GM18870 (cell line): Measurements from ENCODE around the gene THSD7B.
"Not testable (repeated sequence)": the region's sequence is repeated elsewhere in the genome, so short reads cannot be mapped to it uniquely, and the experiment has no call there.

Experiments
- ATAC-seq: cut with Tn5 transposase; IDR thresholded peaks from one replicate; pipeline ENCODE4 v1.9.1; 2021; ENCODE audit warnings: moderate library complexity; ENCODE audit not compliant: unreplicated experiment

THSD7B gene

DNA sequence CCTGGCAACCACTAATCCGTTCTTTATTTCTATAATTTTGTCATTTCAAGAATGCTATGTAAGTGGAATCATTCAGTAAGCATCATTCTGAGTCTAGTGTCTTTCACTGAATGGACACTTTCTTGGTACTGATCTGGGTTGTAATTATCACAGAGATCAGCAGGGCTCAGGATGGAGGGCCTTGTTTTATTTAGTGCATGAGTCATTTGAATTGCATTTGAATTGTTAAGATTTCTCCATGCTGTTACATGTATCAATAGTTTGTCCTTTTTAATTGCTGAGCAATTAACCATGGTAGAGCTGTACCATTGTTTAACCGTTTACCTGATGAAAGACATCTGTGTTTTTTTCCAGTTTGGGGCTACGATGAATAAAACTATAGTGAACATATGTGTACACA, 256.4 kb downstream of the THSD7B start:
- no peak for ATAC-seq

- no peak for ATAC-seq
Observed at GRCh38 chr2:137023205-137023604, 257.9 kb downstream of the THSD7B start.

- ATAC-seq = no peak
Observed at GRCh38 chr2:137031731-137032130, 266.4 kb downstream of the THSD7B start.

DNA sequence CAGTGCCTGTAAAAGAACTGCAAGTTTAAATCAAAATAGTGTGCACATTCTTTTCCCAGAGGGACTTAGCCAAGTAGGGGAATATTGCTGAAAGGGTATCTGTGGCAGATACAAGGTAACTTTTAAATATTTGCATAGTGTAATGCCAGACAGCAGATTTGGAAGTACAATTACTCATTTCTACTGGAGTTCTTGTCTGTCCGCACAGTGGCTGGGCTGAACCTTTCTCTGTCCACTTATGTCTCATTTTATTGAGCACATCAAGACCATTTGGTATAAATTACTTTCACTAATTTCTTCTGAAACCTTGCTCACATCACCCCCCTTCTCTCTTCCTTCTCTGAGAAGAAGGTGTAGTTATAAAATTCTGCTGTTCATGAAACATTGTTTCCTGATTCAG, 271.3 kb downstream of the THSD7B start:
- no peak for ATAC-seq

- ATAC-seq = no peak
Observed at GRCh38 chr2:137039482-137040152, 274.3 kb downstream of the THSD7B start.

- ATAC-seq = no peak
Observed at GRCh38 chr2:137047369-137047768, 282.0 kb downstream of the THSD7B start.

DNA sequence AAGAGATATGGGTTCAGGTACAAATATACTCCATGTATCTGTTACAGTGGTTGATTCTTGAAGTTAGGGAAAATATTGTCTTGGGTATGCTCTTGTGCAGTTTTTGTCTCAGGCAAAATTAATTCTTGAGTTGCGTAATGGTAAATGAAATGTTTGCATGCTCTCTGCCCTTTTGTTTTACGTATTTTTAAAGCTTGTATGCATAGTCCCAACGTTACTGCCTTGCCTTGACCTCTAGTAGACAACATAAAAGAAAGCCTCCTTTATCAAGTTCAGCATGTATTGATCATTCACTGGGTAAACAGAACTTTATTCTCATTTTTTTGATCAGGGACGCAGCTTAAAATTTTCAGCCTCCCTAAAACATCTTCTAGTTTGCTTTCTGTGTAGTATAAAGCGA, 283.1 kb downstream of the THSD7B start:
- ATAC-seq = no peak

- no peak for ATAC-seq
Observed at GRCh38 chr2:137049518-137049917, 284.2 kb downstream of the THSD7B start.

DNA sequence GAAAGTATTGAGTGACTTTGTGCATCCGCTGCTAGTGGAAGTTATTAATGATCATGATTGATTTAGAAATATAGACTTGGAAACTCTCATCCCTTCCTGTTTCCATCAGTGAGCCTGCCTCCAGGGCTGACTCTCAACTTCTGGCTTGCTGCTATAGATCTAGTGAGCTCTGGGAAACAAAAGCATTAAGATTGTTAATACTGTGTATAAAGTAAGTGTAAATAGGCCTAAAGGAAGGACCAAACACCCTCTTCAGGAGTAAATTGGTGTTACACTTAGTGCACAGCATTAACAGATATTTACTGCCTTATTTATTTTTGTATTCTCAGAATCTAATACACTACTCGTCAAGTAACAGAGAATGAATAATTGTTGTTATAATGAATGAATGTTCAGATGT, 285.6 kb downstream of the THSD7B start:
- ATAC-seq = no peak

DNA sequence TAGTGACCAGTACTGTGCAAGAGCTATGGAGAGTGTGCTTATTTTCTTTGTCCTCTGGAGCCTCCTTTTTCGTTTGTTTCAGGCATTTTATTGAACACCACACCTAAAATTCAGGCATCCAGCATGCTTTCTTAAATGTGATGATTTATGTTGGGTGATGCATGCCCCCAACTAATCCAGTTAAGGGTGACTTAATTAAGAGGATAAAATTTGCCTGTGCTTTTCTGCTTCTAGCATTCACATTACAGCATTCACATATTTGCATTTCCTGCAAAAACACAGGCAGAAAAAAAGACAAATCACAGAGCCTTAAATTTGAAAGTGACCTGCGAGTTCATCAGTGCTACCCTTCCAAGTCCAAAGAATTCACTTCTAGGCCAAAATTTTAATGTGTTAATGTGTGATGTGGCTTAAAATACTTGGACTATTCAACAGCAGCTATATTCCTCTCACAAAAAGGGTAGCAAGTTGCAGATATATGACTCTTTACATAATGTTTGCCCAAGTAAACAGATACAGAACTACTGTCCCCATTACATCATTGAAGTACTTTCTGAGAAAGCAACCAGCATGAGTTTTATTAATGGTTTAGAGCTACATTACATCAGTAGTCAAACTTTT, 286.5 kb downstream of the THSD7B start:
- ATAC-seq = no peak

GRCh38 chr2:137056704-137057103, 291.4 kb downstream of the THSD7B start:
- ATAC-seq = no peak

DNA sequence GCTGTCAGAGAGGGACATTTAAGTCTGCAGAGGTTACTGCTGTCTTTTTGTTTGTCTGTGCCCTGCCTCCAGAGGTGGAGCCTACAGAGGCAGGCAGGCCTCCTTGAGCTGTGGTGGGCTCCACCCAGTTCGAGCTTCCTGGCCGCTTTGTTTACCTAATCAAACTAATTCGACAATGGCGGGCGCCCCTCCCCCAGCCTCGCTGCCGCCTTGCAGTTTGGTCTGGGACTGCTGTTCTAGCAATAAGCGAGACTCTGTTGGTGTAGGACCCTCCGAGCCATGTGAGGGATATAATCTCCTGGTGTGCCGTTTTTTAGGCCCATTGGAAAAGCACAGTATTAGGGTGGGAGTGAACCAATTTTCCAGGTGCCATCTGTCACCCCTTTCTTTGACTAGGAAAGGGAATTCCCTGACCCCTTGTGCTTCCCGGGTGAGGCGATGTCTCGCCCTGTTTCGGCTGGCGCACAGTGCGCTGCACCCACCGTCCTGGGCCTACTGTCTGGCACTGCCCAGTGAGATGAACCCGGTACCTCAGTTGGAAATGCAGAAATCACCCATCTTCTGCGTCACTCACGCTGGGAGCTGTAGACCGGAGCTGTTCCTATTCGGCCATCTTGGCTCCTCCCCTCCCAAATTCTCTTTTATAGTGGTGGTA, 310.9 kb downstream of the THSD7B start:
- ATAC-seq = not testable (repeated sequence)

- no peak for ATAC-seq
Observed at GRCh38 chr2:137091704-137092103, 326.4 kb downstream of the THSD7B start.

- ATAC-seq = no peak
Observed at GRCh38 chr2:137093116-137093515, 327.8 kb downstream of the THSD7B start.

- ATAC-seq = no peak
Observed at GRCh38 chr2:137096187-137096586, 330.8 kb downstream of the THSD7B start.

DNA sequence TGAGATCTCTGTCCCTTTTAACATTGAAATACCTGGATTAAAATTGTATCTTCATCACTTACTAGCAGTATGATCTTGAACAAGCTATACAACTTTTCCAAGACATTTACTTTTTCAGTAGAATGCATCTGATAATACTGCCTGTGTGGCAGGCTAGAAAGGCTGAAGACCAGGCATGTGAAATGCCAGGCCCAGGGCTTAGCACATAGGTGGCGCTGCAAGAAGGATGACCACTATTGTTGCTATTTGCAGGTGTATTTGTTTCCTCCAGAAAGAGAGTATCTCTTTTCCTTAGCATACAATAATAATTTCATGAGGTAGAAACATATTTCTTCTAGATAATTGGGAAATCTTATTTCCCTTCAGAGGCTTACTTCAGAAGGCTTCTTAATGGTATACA, 331.3 kb downstream of the THSD7B start:
- no peak for ATAC-seq

DNA sequence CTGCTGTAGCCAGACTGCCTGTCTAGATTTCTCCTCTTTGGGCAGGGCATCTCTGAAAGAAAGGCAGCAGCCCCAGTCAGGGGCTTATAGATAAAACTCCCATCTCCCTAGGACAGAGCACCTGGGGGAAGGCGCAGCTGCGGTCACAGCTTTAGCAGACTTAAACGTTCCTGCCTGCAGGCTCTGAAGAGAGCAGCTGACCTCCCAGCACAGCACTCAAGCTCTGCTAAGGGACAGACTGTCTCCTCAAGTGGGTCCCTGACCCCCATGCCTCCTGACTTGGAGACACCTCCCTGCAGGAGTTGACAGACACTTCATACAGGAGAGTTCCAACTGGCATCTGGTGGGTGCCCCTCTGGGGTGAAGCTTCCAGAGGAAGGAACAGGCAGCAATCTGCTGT, 336.5 kb downstream of the THSD7B start:
- ATAC-seq = not testable (repeated sequence)

- no peak for ATAC-seq
Observed at GRCh38 chr2:137107904-137108303, 342.6 kb downstream of the THSD7B start.

DNA sequence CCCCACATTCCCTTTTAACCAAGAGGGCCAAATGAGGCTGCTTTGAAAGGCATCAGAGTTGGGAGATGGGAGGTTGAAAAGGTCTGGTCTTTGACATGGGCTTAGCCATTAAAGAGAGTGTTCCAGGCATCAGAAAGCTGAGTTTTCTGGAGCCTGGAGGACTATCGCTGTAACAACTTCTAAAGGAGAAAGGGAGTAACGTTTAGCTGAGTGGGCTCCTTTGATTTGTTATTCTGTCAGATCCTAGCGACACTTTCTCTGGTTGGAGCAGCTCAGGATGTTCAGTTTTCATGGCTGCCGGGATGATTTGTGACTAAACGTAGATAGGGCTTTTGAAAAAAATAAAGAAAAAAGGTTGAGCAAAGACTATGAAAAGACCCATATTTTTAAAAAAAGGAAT, 346.6 kb downstream of the THSD7B start:
- ATAC-seq = no peak

DNA sequence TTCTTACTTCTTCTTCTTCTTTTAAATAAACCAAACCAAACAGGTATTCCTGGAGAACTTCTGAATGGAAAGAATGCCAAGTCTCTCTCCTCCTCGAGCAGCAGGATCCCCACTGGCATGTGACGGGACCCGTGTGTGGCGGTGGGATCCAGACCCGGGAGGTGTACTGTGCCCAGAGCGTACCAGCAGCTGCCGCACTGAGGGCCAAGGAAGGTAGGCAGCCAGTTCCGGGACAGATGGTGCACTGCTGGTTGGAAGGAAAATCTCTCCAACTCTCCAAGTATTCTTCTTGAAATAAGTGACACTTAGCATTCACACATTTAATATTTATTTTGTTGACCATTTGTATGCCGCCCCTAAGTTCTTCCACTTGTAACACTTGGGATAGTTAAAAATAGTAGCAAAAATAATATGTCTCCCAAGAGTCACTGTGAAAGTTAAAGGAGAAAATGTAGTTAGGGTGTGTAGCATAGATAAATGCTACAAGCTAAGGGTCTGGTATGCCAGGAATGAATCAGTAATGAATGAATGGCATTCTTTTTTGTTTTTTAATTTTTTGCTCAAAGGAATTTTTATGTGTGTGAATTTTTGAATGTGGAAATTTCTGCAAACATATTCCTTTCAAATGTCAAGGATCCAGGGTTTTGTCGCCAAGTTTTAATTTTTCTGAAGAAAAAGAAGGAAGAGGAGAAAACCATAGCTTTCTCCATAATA, 349.9 kb downstream of the THSD7B start:
- no peak for ATAC-seq

DNA sequence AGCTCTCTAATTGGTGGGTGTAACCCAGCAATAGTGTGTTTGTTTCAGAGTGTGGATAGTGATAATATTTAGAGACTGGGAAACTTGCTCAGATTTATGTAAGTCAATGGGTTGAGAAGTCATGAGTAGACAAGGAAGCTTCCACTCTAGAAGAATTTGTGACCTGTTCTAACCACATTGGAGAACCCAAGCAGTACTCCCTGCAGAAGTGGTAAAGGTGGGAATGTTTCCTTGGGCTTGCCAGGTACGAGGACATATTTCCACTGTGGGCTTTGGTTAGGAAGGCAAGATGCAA, 350.4 kb downstream of the THSD7B start:
- no peak for ATAC-seq

DNA sequence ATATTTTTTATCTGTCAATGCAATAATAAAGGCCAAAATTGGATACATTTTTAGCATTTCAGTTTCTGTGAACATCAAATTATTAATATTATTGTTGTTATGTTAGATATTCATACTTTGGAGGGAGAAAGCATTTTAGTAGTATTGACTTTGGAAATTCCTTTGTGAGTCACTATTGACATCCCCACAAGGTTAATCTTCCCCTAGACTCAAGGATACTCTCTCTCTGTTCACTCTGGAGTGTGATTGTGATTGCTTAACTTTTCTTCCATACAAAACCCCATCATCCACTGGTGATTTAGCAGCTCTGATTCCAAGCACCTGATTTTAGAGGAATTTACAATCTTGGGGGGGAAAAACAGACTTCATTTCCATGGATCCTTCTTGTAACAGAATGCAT, 352.0 kb downstream of the THSD7B start:
- ATAC-seq = no peak
